Measurements from ENCODE around the gene MS4A4A. TPM values are rescaled to one million over a fixed set of nuclear protein-coding genes. Genes with fewer than 3 reads are reported as not detected.

Gene MS4A4A
- total and polyA plus RNA-seq, 9 of the 15 experiments (the other 6 are each of a cell fraction or from before 2014, with no cell fraction given), result 0.77 to 41.4 (median 10.1) TPM

- TF ChIP-seq SFPQ (IDR thresholded peaks at IDR 0.05; ENCODE audit: low read depth, low read length), result no peak
- no peak for TF ChIP-seq MAZ (CRISPR knock-in tag; conservative IDR thresholded peaks at IDR 0.05 in 1 of 2, IDR thresholded peaks at IDR 0.05 in 1 of 2)
- TF ChIP-seq ZNF175 (CRISPR knock-in tag; IDR thresholded peaks at IDR 0.05; ENCODE audit: low read depth), result no peak
- peak in 1 of 2 experiments; percentile 48; a peak in 1 of 4 replicates for TF ChIP-seq RCOR1 (IDR thresholded peaks at IDR 0.05; ENCODE audit: borderline replicate concordance in 1 of 2, low read depth in 2 of 2, low read length in 2 of 2)
- TF ChIP-seq ZNF316 (IDR thresholded peaks at IDR 0.05), result no peak
- no peak for TF ChIP-seq TRIM25 (IDR thresholded peaks at IDR 0.05; ENCODE audit: borderline replicate concordance)
- TF ChIP-seq HMBOX1 (IDR thresholded peaks at IDR 0.05), result 0 out of 2 replicates have a peak, but pooled peaks have one; percentile 26
- TF ChIP-seq TEAD4 (IDR thresholded peaks at IDR 0.05; ENCODE audit: low read length), result peak; percentile 67; the same call in 1 of the 2 replicates
- TF ChIP-seq TEAD4 (CRISPR knock-in tag; IDR thresholded peaks at IDR 0.05; ENCODE audit: borderline replicate concordance), result no peak
- no peak for TF ChIP-seq CBX3 (IDR thresholded peaks at IDR 0.05; ENCODE audit: borderline replicate concordance in 1 of 2, low read length in 2 of 2)
- no peak for TF ChIP-seq E2F3 (CRISPR knock-in tag; IDR thresholded peaks at IDR 0.05)
- TF ChIP-seq MYBL2 (IDR thresholded peaks at IDR 0.05; ENCODE audit: low read depth), result peak; percentile 33; the same call in 1 of the 2 replicates
- TF ChIP-seq MYBL2 (CRISPR knock-in tag; IDR thresholded peaks at IDR 0.05; ENCODE audit: borderline replicate concordance), result no peak
- no peak for TF ChIP-seq PRPF4 (IDR thresholded peaks at IDR 0.05; ENCODE audit: insufficient read depth, low read depth, low read length, poor library complexity, severe bottlenecking)
- no peak for TF ChIP-seq RB1 (IDR thresholded peaks at IDR 0.05; ENCODE audit: low read depth)
- TF ChIP-seq FOXM1 (IDR thresholded peaks at IDR 0.05; ENCODE audit: low read depth), result peak; percentile 53; the same call in 1 of the 2 replicates
- TF ChIP-seq FOXM1 (CRISPR knock-in tag; IDR thresholded peaks at IDR 0.05; ENCODE audit: low read depth), result no peak
- TF ChIP-seq DLX4 (CRISPR knock-in tag; IDR thresholded peaks at IDR 0.05), result no peak
- no peak for TF ChIP-seq ARID3A (IDR thresholded peaks at IDR 0.05; ENCODE audit: borderline replicate concordance, low read depth, low read length)
Observed at GRCh38 chr11:60242740-60243239, 37.7 kb upstream of the MS4A4A start, which contains the start of gene MS4A4E (continued).
